ENCODE data around the gene MDM2. TPM values are rescaled to one million over a fixed set of nuclear protein-coding genes. Genes with fewer than 3 reads are reported as not detected.

Gene MDM2
- total and polyA plus RNA-seq, 10 of the 15 experiments (the other 5 are each of a cell fraction or from before 2014, with no cell fraction given): 48.2 to 174 (median 85.0) TPM

- TF ChIP-seq SIX5 (IDR thresholded peaks at IDR 0.05; ENCODE audit: low read depth, low read length, severe bottlenecking) (no peak), EED (IDR thresholded peaks at IDR 0.05; ENCODE audit: low read depth) (no peak), ZBTB4 (CRISPR knock-in tag; IDR thresholded peaks at IDR 0.05) (no peak), CREM (IDR thresholded peaks at IDR 0.05; ENCODE audit: low read depth) (no peak), SMC3 (IDR thresholded peaks at IDR 0.05; ENCODE audit: borderline replicate concordance, low read length) (no peak), PAX8 (IDR thresholded peaks at IDR 0.05) (no peak), CHD2 (IDR thresholded peaks at IDR 0.05; ENCODE audit: borderline replicate concordance, low read depth, low read length) (no peak), GATAD2B (conservative IDR thresholded peaks at IDR 0.05; ENCODE audit: low read depth) (no peak), SREBF1 (IDR thresholded peaks at IDR 0.05; ENCODE audit: low read length) (no peak)
- POLR2A ChIA-PET: interaction anchor here (0.9 kb wide), 1 partner anchor 14 kb away, joined by 4 read pairs; no protein-coding TSS in a partner anchor
- intact Hi-C loops (cut with micrococcal nuclease; ENCODE audit: unreplicated experiment): no loop called here
- Histone ChIP-seq H3K9me3 (replicated peaks; ENCODE audit: control insufficient read depth, insufficient read depth, low read length) (no peaks in the 10 kb centered on the region), H2AFZ (ENCODE audit: control insufficient read depth, low read depth, low read length) (no peak overlapping the region), H4K20me1 (ENCODE audit: control insufficient read depth, insufficient read depth) (no peaks in the 10 kb centered on the region), H3K4me2 (ENCODE audit: control insufficient read depth, insufficient read depth) (no peak overlapping the region), H3K4me3 (no peak overlapping the region), H3K27ac (ENCODE audit: control insufficient read depth, insufficient read depth) (no peak overlapping the region), H3K36me3 (ENCODE audit: control insufficient read depth in 2 of 2, insufficient read depth in 2 of 2, low read length in 1 of 2) (no peaks in the 10 kb centered on the region), H3K79me2 (ENCODE audit: control insufficient read depth, insufficient read depth, low read length) (no peaks in the 10 kb centered on the region), H3K9ac (ENCODE audit: control insufficient read depth, insufficient read depth, low read length) (no peak overlapping the region), H3K4me1 (ENCODE audit: control insufficient read depth, insufficient read depth, low read length) (peaks cover 6% of the 10 kb centered on the region; the same call in 1 of the 2 replicates), H3K27me3 (replicated peaks in 1 of 2; ENCODE audit: control insufficient read depth in 2 of 2, insufficient read depth in 2 of 2, low read length in 1 of 2) (no peaks in the 10 kb centered on the region)
- DNase-seq (ENCODE audit: low read depth, low spot score) (no peak), ATAC-seq (no peak), FAIRE-seq (no peak)
- 58% methylated on average over 5 of the region's 5 CpGs for WGBS (ENCODE audit: insufficient coverage, insufficient replicate concordance, low lambda C conversion rate, missing lambda C conversion rate)
- in situ Hi-C loops (cut with MboI): no loop called here
- RAD21 ChIA-PET (ENCODE audit: unreplicated experiment): no interaction called here
- no TSS peak for BruUV-seq (replicated peaks)
- CTCF ChIA-PET: interaction anchor here (0.9 kb wide), 1 partner anchor 19 kb away, joined by 3 read pairs; no protein-coding TSS in a partner anchor
- SMC1A ChIA-PET (ENCODE audit: uncharacterized antibody, unreplicated experiment): no interaction called here
Observed at GRCh38 chr12:68776976-68777610, 30.9 kb upstream of the MDM2 start.

Data from GM12878 (cell line).